Thymus (tissue), 11 donors: ENCODE data around the gene NOS1. TPM values are rescaled to one million over a fixed set of nuclear protein-coding genes. Genes with fewer than 3 reads are reported as not detected.

ENCODE experiments used
- DNase-seq, 9 donors: peaks; one replicate each; pipeline ENCODE4 v3.0.0-alpha.2; 2013; ENCODE audit warnings: low spot score in 9 of 9, low read depth in 6 of 9, missing footprints in 1 of 9
- H3K27ac ChIP-seq, 2 donors: one replicate each; pipeline ENCODE4 v1.5.1; 2013; ENCODE audit warnings: control low read depth in 1 of 2, low read depth in 1 of 2, low read length in 1 of 2, mild to moderate bottlenecking in 1 of 2, moderate library complexity in 1 of 2
- H3K27me3 ChIP-seq, 2 donors: one replicate each; pipeline ENCODE4 v1.5.1; 2013; ENCODE audit warnings: low read length in 1 of 2; ENCODE audit not compliant: control insufficient read depth in 2 of 2, insufficient read depth in 1 of 2
- H3K36me3 ChIP-seq, 2 donors: one replicate each; pipeline ENCODE4 v1.5.1; 2013; ENCODE audit warnings: low read length in 1 of 2, mild to moderate bottlenecking in 1 of 2, moderate library complexity in 1 of 2; ENCODE audit not compliant: control insufficient read depth in 2 of 2, insufficient read depth in 2 of 2
- H3K4me1 ChIP-seq, 2 donors: one replicate each; pipeline ENCODE4 v1.5.1; 2013; ENCODE audit warnings: low read length in 2 of 2; ENCODE audit not compliant: control insufficient read depth in 2 of 2, insufficient read depth in 2 of 2
- H3K4me3 ChIP-seq, 2 donors: one replicate each; pipeline ENCODE4 v1.5.1; 2013; ENCODE audit warnings: low read length in 2 of 2, control low read depth in 1 of 2, mild to moderate bottlenecking in 1 of 2
- H3K9me3 ChIP-seq, 2 donors: one replicate each; pipeline ENCODE4 v1.5.1; 2013; ENCODE audit warnings: low read length in 1 of 2, mild to moderate bottlenecking in 1 of 2; ENCODE audit not compliant: control insufficient read depth in 2 of 2, insufficient read depth in 1 of 2
- WGBS: extraction: QIAGEN DNeasy Blood & Tissue Kit; methylation state at CpG from one replicate; pipeline ENCODE4 v1.1.7; 2013; 5-methylcytosine and 5-hydroxymethylcytosine counted together
- polyA plus RNA-seq: library from polyadenylated mRNA; stranded (reverse); fragments of 200-250 nt; gene quantifications from one replicate; pipeline ENCODE4 v1.2.3, GENCODE V29; 2013
- total RNA-seq: library from RNA; stranded (reverse); fragments of 120-200 nt; gene quantifications from one replicate; pipeline ENCODE4 v1.2.4, GENCODE V29; 2013
- donor health status: healthy.

Gene NOS1
- total and polyA plus RNA-seq, 2 donors, result 0.05 to 0.23 TPM

GRCh38 chr12:117298648-117299225 lies 62.7 kb downstream of the NOS1 start:
- WGBS, result 92% methylated on average over 11 of the region's 11 CpGs
- Histone ChIP-seq H3K36me3 (no peaks in the 10 kb centered on the region), H3K4me1 (no peaks in the 10 kb centered on the region), H3K27ac (peak overlapping the region in 1 of 2 donors; percentile 60), H3K27me3 (peaks cover 0 to 8% of the 10 kb centered on the region in 2 donors), H3K9me3 (no peaks in the 10 kb centered on the region), H3K4me3 (no peak overlapping the region)
- DNase-seq, result peak in 1 of 9 donors; percentile 6

DNA sequence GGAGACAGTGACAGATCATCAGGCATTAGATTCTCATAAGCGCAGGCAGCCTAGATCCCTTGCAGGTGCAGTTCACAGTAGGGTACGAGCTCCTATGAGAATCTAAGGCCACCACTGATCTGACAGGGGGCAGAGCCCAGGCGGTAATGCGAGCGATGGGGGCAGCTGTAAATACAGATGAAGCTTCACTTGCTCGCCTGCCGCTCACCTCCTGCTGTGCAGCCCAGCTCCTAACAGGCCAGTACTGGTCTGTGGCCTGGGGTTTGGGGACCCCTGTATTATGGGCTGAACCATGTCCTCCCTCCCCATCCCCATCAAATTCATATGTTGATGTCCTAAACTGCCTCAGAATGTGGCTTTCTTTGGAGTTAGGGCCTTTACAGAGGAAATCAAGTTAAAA lies 63.2 kb downstream of the NOS1 start:
- Histone ChIP-seq H3K36me3 (no peaks in the 10 kb centered on the region), H3K27me3 (peaks cover 0 to 8% of the 10 kb centered on the region in 2 donors), H3K4me1 (no peaks in the 10 kb centered on the region), H3K27ac (peak overlapping the region in 1 of 2 donors; percentile 60), H3K9me3 (no peaks in the 10 kb centered on the region), H3K4me3 (no peak overlapping the region)
- 95% methylated on average over 7 of the region's 7 CpGs for WGBS
- no peak for DNase-seq

GRCh38 chr12:117294189-117294603 lies 67.2 kb downstream of the NOS1 start:
- H3K9me3 ChIP-seq, result no peaks in the 10 kb centered on the region
- H3K27me3 ChIP-seq, result peaks cover 0 to 11% of the 10 kb centered on the region in 2 donors
- no peak for DNase-seq
- no peaks in the 10 kb centered on the region for H3K36me3 ChIP-seq
- H3K4me3 ChIP-seq, result no peak overlapping the region
- WGBS, result 19% methylated on average over 14 of the region's 14 CpGs
- no peak overlapping the region for H3K27ac ChIP-seq
- H3K4me1 ChIP-seq, result no peaks in the 10 kb centered on the region

DNA sequence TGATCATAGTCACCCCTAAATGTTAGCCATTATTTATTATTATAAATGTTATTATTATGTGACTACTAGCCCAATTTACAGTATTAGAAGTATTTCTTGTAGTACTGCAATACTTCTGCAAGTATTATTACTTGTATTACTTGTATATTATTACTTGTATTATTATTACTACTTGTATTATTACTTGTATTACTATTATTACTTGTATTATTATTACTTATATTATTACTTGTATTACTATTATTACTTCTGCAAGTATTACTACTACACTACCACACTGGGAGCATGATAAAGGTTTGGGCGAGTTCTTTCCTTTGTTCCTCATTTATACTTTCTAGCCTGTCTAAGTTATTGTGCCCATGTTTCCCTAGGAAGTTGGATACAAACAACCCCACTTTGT lies 67.9 kb downstream of the NOS1 start:
- peaks cover 0 to 11% of the 10 kb centered on the region in 2 donors for H3K27me3 ChIP-seq
- DNase-seq, result no peak
- H3K9me3 ChIP-seq, result no peaks in the 10 kb centered on the region
- H3K27ac ChIP-seq, result no peak overlapping the region
- 66% methylated on average over 1 of the region's 1 CpG for WGBS
- no peaks in the 10 kb centered on the region for H3K4me1 ChIP-seq
- H3K4me3 ChIP-seq, result no peak overlapping the region
- no peaks in the 10 kb centered on the region for H3K36me3 ChIP-seq

- no peaks in the 10 kb centered on the region for H3K36me3 ChIP-seq
These were observed 68.7 kb downstream of the NOS1 start for GRCh38 chr12:117292688-117293087.

DNA sequence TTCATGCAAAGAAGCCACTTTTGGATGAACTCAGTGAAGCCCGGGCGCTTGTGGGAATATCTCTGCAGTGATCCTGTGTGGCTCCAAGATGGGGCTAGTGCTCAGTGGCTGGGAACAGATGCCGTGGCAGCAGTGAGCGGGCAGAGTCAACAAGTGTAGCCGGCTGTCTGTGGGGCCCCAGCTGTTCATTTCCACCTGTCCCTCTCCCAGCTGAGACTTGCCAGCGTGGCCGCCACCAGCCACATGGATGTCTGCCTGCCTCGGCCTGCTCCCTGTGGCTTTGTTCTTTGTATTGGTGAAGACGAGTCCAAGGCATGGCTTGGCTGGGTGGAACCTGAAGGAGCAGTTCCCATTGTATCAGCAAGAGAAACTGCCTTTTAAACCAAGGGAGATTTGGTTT lies 77.3 kb downstream of the NOS1 start:
- H3K36me3 ChIP-seq, result no peaks in the 10 kb centered on the region
- no peak overlapping the region for H3K27ac ChIP-seq
- no peaks in the 10 kb centered on the region for H3K27me3 ChIP-seq
- H3K4me3 ChIP-seq, result no peak overlapping the region
- 91% methylated on average over 9 of the region's 9 CpGs for WGBS
- H3K4me1 ChIP-seq, result no peaks in the 10 kb centered on the region
- H3K9me3 ChIP-seq, result no peaks in the 10 kb centered on the region
- DNase-seq, result no peak

More at GRCh38 chr12:117292688-117293087, 68.7 kb downstream of the NOS1 start:
- Histone ChIP-seq H3K27ac (no peak overlapping the region), H3K4me3 (no peak overlapping the region), H3K4me1 (no peaks in the 10 kb centered on the region), H3K9me3 (no peaks in the 10 kb centered on the region), H3K27me3 (peaks cover 0 to 11% of the 10 kb centered on the region in 2 donors)
- 93% methylated on average over 3 of the region's 3 CpGs for WGBS
- DNase-seq, result no peak

- H3K4me3 ChIP-seq, result no peak overlapping the region
- no peaks in the 10 kb centered on the region for H3K27me3 ChIP-seq
- H3K4me1 ChIP-seq, result no peaks in the 10 kb centered on the region
- 95% methylated on average over 5 of the region's 5 CpGs for WGBS
- H3K9me3 ChIP-seq, result no peaks in the 10 kb centered on the region
- H3K36me3 ChIP-seq, result no peaks in the 10 kb centered on the region
- DNase-seq, result no peak
- no peak overlapping the region for H3K27ac ChIP-seq
These were observed 78.9 kb downstream of the NOS1 start for GRCh38 chr12:117282490-117282889.

DNA sequence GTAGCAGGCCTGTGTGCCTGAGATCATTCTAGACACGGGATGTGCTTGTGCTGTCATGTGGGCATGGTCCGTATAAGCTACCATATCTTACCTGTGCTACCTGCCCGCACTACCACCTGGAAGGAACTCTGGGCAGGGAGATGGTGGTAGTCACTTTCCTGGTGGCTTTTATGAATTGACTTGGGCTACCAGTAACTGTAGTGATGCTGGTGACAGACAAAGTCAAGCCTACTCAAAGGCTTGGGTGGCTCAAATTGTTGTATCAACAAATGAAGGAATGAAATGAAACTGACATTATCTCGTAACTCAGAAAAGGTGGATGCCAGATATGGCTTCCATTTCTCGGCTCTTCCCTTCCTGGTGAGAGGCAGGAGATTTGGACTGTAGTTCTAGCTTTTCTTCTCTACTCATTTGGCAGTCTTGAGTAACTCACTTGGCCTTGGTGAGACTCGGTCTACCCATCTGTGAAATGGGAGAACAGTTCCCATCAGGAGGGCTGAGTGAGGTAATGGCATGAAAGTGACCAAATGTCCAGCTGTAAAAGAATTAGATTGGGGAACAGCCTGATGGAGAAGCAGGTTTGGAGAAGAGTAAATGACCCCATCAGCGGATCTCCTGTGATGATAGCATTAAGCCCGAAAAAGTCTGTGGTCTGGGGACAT lies 81.3 kb downstream of the NOS1 start:
- no peak overlapping the region for H3K4me3 ChIP-seq
- H3K27me3 ChIP-seq, result no peaks in the 10 kb centered on the region
- H3K36me3 ChIP-seq, result no peaks in the 10 kb centered on the region
- no peak overlapping the region for H3K27ac ChIP-seq
- no peaks in the 10 kb centered on the region for H3K4me1 ChIP-seq
- H3K9me3 ChIP-seq, result no peaks in the 10 kb centered on the region
- WGBS, result 87% methylated on average over 8 of the region's 8 CpGs
- DNase-seq, result no peak

DNA sequence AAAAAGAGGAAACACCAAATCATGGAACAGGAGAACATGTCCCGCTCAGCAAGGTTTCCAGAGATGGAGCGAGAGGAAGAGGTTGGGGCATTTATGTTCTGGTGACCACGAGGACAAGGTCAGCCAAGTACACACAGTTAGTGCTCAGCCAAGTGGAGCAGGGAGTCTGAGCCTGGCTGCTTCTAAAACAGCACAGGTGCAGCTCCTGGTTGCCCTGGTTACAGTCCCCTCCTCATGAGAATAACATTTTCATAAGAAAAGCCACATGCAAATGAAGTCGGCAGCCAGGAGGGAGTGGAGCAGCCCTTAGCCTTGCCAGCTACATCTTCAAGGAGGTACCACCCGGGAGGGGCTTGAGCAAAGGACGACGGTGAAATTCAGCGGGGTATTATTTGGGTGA lies 81.8 kb downstream of the NOS1 start:
- DNase-seq, result no peak
- H3K27me3 ChIP-seq, result no peaks in the 10 kb centered on the region
- 32% methylated on average over 8 of the region's 8 CpGs for WGBS

More for the DNA sequence above, 81.8 kb downstream of the NOS1 start:
- Histone ChIP-seq H3K36me3 (no peaks in the 10 kb centered on the region), H3K9me3 (no peaks in the 10 kb centered on the region), H3K27ac (no peak overlapping the region), H3K4me3 (no peak overlapping the region), H3K4me1 (no peaks in the 10 kb centered on the region)
